Ishikawa (cell line): ENCODE data around the gene RPP30.

ENCODE experiments used
- CEBPB ChIP-seq: IDR thresholded peaks from 2 replicates; pipeline ENCODE4 v1.6.1; 2012
- CREB1 ChIP-seq: IDR thresholded peaks from 2 replicates; pipeline ENCODE4 v1.6.1; 2012; ENCODE audit warnings: low read depth
- EGR1 ChIP-seq: IDR thresholded peaks from 2 replicates; pipeline ENCODE4 v1.6.1; 2012
- EP300 ChIP-seq: IDR thresholded peaks from 2 replicates; pipeline ENCODE4 v1.6.1; 2012; ENCODE audit warnings: borderline replicate concordance
- FOXM1 ChIP-seq: IDR thresholded peaks from 2 replicates; pipeline ENCODE4 v1.6.1; 2012; ENCODE audit warnings: low read depth, borderline replicate concordance
- NFIC ChIP-seq: IDR thresholded peaks from 2 replicates; pipeline ENCODE4 v1.6.1; 2012
- RAD21 ChIP-seq: IDR thresholded peaks from 2 replicates; pipeline ENCODE4 v1.6.1; 2012; ENCODE audit warnings: low read depth
- TAF1 ChIP-seq: IDR thresholded peaks from 2 replicates; pipeline ENCODE4 v1.6.1; 2012; ENCODE audit warnings: low read depth, mild to moderate bottlenecking
- TCF12 ChIP-seq: IDR thresholded peaks from 2 replicates; pipeline ENCODE4 v1.6.1; 2012; ENCODE audit warnings: low read depth
- TEAD4 ChIP-seq: IDR thresholded peaks from 2 replicates; pipeline ENCODE4 v1.6.1; 2012
- USF1 ChIP-seq: IDR thresholded peaks from 2 replicates; pipeline ENCODE4 v1.6.1; 2012
- YY1 ChIP-seq: IDR thresholded peaks from 2 replicates; pipeline ENCODE4 v1.6.1; 2012; ENCODE audit warnings: low read depth
- ZBTB7A ChIP-seq: IDR thresholded peaks from 2 replicates; pipeline ENCODE4 v1.6.1; 2012; ENCODE audit warnings: low read depth
- TF ChIP-seq, protein P1 (sequence below): IDR thresholded peaks from 2 replicates; pipeline ENCODE4 v1.6.1; 2012
- TF ChIP-seq, protein P2 (sequence below): IDR thresholded peaks from 2 replicates; pipeline ENCODE4 v1.6.1; 2012; ENCODE audit warnings: low read depth, mild to moderate bottlenecking

RPP30 gene

GRCh38 chr10:90837486-90837885, 34.3 kb upstream of the RPP30 start:
- TF ChIP-seq CEBPB: no peak
- TF ChIP-seq EGR1: no peak
- TF ChIP-seq, protein P1, sequence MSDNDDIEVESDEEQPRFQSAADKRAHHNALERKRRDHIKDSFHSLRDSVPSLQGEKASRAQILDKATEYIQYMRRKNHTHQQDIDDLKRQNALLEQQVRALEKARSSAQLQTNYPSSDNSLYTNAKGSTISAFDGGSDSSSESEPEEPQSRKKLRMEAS: no peak
- TF ChIP-seq, protein P2, sequence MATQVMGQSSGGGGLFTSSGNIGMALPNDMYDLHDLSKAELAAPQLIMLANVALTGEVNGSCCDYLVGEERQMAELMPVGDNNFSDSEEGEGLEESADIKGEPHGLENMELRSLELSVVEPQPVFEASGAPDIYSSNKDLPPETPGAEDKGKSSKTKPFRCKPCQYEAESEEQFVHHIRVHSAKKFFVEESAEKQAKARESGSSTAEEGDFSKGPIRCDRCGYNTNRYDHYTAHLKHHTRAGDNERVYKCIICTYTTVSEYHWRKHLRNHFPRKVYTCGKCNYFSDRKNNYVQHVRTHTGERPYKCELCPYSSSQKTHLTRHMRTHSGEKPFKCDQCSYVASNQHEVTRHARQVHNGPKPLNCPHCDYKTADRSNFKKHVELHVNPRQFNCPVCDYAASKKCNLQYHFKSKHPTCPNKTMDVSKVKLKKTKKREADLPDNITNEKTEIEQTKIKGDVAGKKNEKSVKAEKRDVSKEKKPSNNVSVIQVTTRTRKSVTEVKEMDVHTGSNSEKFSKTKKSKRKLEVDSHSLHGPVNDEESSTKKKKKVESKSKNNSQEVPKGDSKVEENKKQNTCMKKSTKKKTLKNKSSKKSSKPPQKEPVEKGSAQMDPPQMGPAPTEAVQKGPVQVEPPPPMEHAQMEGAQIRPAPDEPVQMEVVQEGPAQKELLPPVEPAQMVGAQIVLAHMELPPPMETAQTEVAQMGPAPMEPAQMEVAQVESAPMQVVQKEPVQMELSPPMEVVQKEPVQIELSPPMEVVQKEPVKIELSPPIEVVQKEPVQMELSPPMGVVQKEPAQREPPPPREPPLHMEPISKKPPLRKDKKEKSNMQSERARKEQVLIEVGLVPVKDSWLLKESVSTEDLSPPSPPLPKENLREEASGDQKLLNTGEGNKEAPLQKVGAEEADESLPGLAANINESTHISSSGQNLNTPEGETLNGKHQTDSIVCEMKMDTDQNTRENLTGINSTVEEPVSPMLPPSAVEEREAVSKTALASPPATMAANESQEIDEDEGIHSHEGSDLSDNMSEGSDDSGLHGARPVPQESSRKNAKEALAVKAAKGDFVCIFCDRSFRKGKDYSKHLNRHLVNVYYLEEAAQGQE: no peak
- no peak for TF ChIP-seq EP300
- TF ChIP-seq NFIC: no peak
- TF ChIP-seq YY1: no peak
- no peak for TF ChIP-seq FOXM1
- no peak for TF ChIP-seq CREB1
- TF ChIP-seq USF1: no peak
- TF ChIP-seq RAD21: no peak
- no peak for TF ChIP-seq TCF12
- no peak for TF ChIP-seq TAF1
- TF ChIP-seq ZBTB7A: no peak
- no peak for TF ChIP-seq TEAD4

DNA sequence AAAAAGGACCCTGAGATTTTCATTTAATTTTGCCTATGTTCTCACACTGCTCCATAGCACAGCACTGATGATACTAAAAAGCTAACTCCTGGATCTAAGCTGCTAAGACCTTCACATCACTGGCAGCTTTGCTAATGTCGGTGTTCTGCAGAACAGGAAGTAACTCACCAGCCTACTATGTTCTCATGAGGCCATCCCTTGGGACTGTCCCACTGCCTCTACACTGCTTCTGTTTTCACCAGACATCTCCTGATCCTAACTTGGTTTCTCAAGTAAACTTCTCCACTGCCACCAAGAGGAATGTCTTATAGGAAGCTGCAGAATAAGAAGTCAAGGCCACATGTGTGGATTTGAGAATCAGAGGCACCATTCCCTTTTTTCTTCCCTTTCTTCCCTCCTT, 29.0 kb upstream of the RPP30 start:
- TF ChIP-seq CREB1 (no peak), TAF1 (no peak), ZBTB7A (no peak), EP300 (no peak), TCF12 (no peak), USF1 (no peak), FOXM1 (no peak), TEAD4 (no peak), CEBPB (no peak), RAD21 (no peak), YY1 (no peak), NFIC (no peak), EGR1 (no peak)
- TF ChIP-seq, protein P1: no peak
- TF ChIP-seq, protein P2: no peak

GRCh38 chr10:90845726-90846125, 26.0 kb upstream of the RPP30 start:
- no peak for TF ChIP-seq TEAD4
- no peak for TF ChIP-seq CREB1
- TF ChIP-seq, protein P2: no peak
- TF ChIP-seq EGR1: no peak
- TF ChIP-seq CEBPB: no peak
- TF ChIP-seq NFIC: no peak
- no peak for TF ChIP-seq FOXM1
- TF ChIP-seq YY1: no peak
- no peak for TF ChIP-seq TCF12
- TF ChIP-seq, protein P1: no peak
- TF ChIP-seq USF1: no peak
- TF ChIP-seq TAF1: no peak
- TF ChIP-seq ZBTB7A: no peak

DNA sequence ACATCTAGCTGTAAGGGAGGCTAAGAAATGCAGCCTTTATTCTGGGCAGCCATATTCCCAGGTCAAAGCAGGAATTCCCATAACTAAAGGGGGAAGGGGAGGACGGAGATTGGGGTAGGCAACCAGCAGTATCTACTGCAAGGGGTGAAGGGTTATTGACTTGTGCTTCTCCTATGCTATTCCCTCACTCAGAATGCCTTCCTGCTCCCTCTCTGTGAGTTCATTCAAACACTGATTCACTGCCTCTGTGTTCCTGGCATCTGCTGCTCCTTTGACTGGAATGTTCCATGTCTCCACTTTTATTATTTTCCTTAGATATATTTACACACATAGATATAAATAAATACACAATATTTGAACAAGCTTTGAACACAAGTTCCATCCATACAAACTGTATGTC, 25.0 kb upstream of the RPP30 start:
- TF ChIP-seq YY1 (no peak), TEAD4 (no peak), TCF12 (no peak), RAD21 (no peak), USF1 (no peak), CREB1 (no peak), ZBTB7A (no peak), EGR1 (no peak), CEBPB (no peak), NFIC (no peak), FOXM1 (no peak), EP300 (no peak)
- TF ChIP-seq, protein P1: no peak
